GM12872 (cell line): ENCODE measurements around the gene ABLIM1.

ENCODE experiments used
- CTCF ChIP-seq: IDR thresholded peaks from 3 replicates; pipeline ENCODE4 v1.5.1; 2011; ENCODE audit warnings: low read depth, mild to moderate bottlenecking, low read length, moderate library complexity; ENCODE audit not compliant: insufficient read depth

The ABLIM1 gene

GRCh38 chr10:114684084-114684821 lies 26.2 kb upstream of the ABLIM1 start:
- no peak for TF ChIP-seq CTCF

- TF ChIP-seq CTCF, result no peak
Observed at GRCh38 chr10:114683593-114683992, 25.5 kb upstream of the ABLIM1 start.

- TF ChIP-seq CTCF, result no peak
Observed at GRCh38 chr10:114683162-114683561, 25.1 kb upstream of the ABLIM1 start.

GRCh38 chr10:114682532-114682931 lies 24.5 kb upstream of the ABLIM1 start:
- TF ChIP-seq CTCF, result no peak

- no peak for TF ChIP-seq CTCF
Observed at GRCh38 chr10:114682121-114682520, 24.0 kb upstream of the ABLIM1 start.

GRCh38 chr10:114681542-114681941 lies 23.5 kb upstream of the ABLIM1 start:
- no peak for TF ChIP-seq CTCF

GRCh38 chr10:114680543-114681117 lies 22.6 kb upstream of the ABLIM1 start:
- TF ChIP-seq CTCF, result no peak
